GM23338 (cell line): ENCODE results near the gene CIB4. TPM values are rescaled to one million over a fixed set of nuclear protein-coding genes. Genes with fewer than 3 reads are reported as not detected.

Experiments used
- ATAC-seq: fragments of 200-7000 bp; cut with Tn5 transposase; 3 replicates; pipeline ENCODE4 v1.9.1; 2020
- DNase-seq: peaks from one replicate; pipeline ENCODE4 v3.0.0-alpha.2; 2015; ENCODE audit warnings: low spot score
- H2AFZ ChIP-seq: fragments of 200-600 bp; sonication (generic); 2 replicates; pipeline ENCODE4 v1.8.0; 2016; ENCODE audit warnings: antibody characterized with exemption, mild to moderate bottlenecking, moderate library complexity
- H3F3A ChIP-seq: fragments of 200-600 bp; sonication (generic); replicated peaks from 2 replicates; pipeline ENCODE4 v1.8.0; 2017; ENCODE audit warnings: antibody characterized with exemption, mixed run types, low read depth
- H3K27ac ChIP-seq: fragments of 200-600 bp; sonication (generic); 2 replicates; pipeline ENCODE4 v1.6.1; 2016; ENCODE audit warnings: low read depth
- H3K27me3 ChIP-seq: fragments of 200-600 bp; sonication (generic); 2 replicates; pipeline ENCODE4 v1.8.0; 2016; ENCODE audit warnings: mild to moderate bottlenecking, mixed run types, moderate library complexity; ENCODE audit not compliant: insufficient read depth
- H3K36me3 ChIP-seq: fragments of 200-600 bp; sonication (generic); 2 replicates; pipeline ENCODE4 v1.8.0; 2016; ENCODE audit warnings: mild to moderate bottlenecking; ENCODE audit not compliant: insufficient read depth
- H3K4me1 ChIP-seq: fragments of 200-600 bp; sonication (generic); 2 replicates; pipeline ENCODE4 v1.8.0; 2016; ENCODE audit warnings: mild to moderate bottlenecking, moderate library complexity; ENCODE audit not compliant: insufficient read depth
- H3K4me2 ChIP-seq: fragments of 200-600 bp; sonication (generic); 2 replicates; pipeline ENCODE4 v1.7.1; 2017; ENCODE audit warnings: mixed run types
- H3K4me3 ChIP-seq: fragments of 200-600 bp; sonication (generic); 2 replicates; pipeline ENCODE4 v1.6.1; 2016; ENCODE audit warnings: mixed run types
- H3K79me2 ChIP-seq: fragments of 200-600 bp; sonication (generic); replicated peaks from 2 replicates; pipeline ENCODE4 v1.8.0; 2017; ENCODE audit warnings: mild to moderate bottlenecking; ENCODE audit not compliant: insufficient read depth
- H3K9me2 ChIP-seq: fragments of 200-600 bp; sonication (generic); 2 replicates; pipeline ENCODE4 v1.8.0; 2017; ENCODE audit not compliant: insufficient read depth
- H4K20me1 ChIP-seq: fragments of 200-600 bp; sonication (generic); replicated peaks from 2 replicates; pipeline ENCODE4 v1.8.0; 2017; ENCODE audit warnings: mild to moderate bottlenecking; ENCODE audit not compliant: insufficient read depth
- H3K27ac Mint-ChIP-seq: 2 replicates; pipeline ENCODE4 v1.8.0; 2020; ENCODE audit warnings: inconsistent platforms, mild to moderate bottlenecking, moderate library complexity, mixed read lengths
- H3K27me3 Mint-ChIP-seq: 3 replicates; pipeline ENCODE4 v1.8.0; 2022; ENCODE audit warnings: low read depth, mild to moderate bottlenecking, moderate library complexity, mixed read lengths, inconsistent platforms; ENCODE audit not compliant: insufficient read depth, poor library complexity
- H3K36me3 Mint-ChIP-seq: 3 replicates; pipeline ENCODE4 v1.8.0; 2021; ENCODE audit warnings: low read depth, mild to moderate bottlenecking, inconsistent platforms, moderate library complexity, mixed read lengths
- H3K4me1 Mint-ChIP-seq: 3 replicates; pipeline ENCODE4 v1.8.0; 2020; ENCODE audit warnings: mild to moderate bottlenecking, inconsistent platforms, mixed read lengths
- H3K4me3 Mint-ChIP-seq: 3 replicates; pipeline ENCODE4 v1.8.0; 2021; ENCODE audit warnings: moderate library complexity, mild to moderate bottlenecking, inconsistent platforms, mixed read lengths
- H3K9me3 Mint-ChIP-seq: 3 replicates; pipeline ENCODE4 v1.8.0; 2020; ENCODE audit warnings: moderate library complexity, mild to moderate bottlenecking, inconsistent platforms, mixed read lengths
- CREB1 ChIP-seq: fragments of 250-450 bp; sonication (Bioruptor Pico); IDR thresholded peaks from 2 replicates; pipeline ENCODE4 v1.5.0; 2020; ENCODE audit warnings: low read depth, mild to moderate bottlenecking, moderate library complexity
- CTCF ChIP-seq, 2 experiments: fragments of 200-600 bp in 1 of 2; sonication (generic) in 1 of 2; conservative IDR thresholded peaks; 2 replicates each; pipeline versions ENCODE4 v1.5.1 to v1.6.1; 2016 to 2017; ENCODE audit warnings: antibody characterized with exemption in 2 of 2, low read depth in 2 of 2, mild to moderate bottlenecking in 2 of 2, moderate library complexity in 1 of 2
- EZH2 ChIP-seq: fragments of 200-600 bp; sonication (generic); IDR thresholded peaks from one replicate; pipeline ENCODE4 v1.8.0; 2017; ENCODE audit warnings: antibody characterized with exemption, mild to moderate bottlenecking, low read depth; ENCODE audit not compliant: unreplicated experiment
- NANOG ChIP-seq: IDR thresholded peaks from 2 replicates; pipeline ENCODE4 v1.6.1; 2016; ENCODE audit warnings: antibody characterized with exemption, borderline replicate concordance
- POLR2AphosphoS5 ChIP-seq: IDR thresholded peaks from 2 replicates; pipeline ENCODE4 v1.6.1; 2016; ENCODE audit warnings: antibody characterized with exemption, low read depth
- REST ChIP-seq: IDR thresholded peaks from one replicate; pipeline ENCODE4 v1.6.1; 2018; ENCODE audit warnings: antibody characterized with exemption; ENCODE audit not compliant: unreplicated experiment
- STAT1 ChIP-seq: IDR thresholded peaks from one replicate; pipeline ENCODE4 v1.6.1; 2016; ENCODE audit warnings: antibody characterized with exemption; ENCODE audit not compliant: unreplicated experiment
- ZNF114 ChIP-seq: fragments of 250-450 bp; sonication (Bioruptor Pico); IDR thresholded peaks from 2 replicates; pipeline ENCODE4 v1.5.0; 2020; ENCODE audit warnings: mild to moderate bottlenecking, moderate library complexity
- ZNF331 ChIP-seq: fragments of 250-450 bp; sonication (Bioruptor Pico); IDR thresholded peaks from 2 replicates; pipeline ENCODE4 v1.5.0; 2020; ENCODE audit warnings: low read depth, mild to moderate bottlenecking, moderate library complexity
- polyA plus RNA-seq: library from polyadenylated mRNA; unstranded; fragments of >200 nt; fragmentation: Nextera tagmentation; extraction: Ambion mirVana; gene quantifications from 2 replicates; pipeline ENCODE4 v1.2.1, GENCODE V29; 2016
- total RNA-seq: library from RNA; depleted of rRNA; stranded (reverse); fragments of >200 nt; shearing (Covaris generic); gene quantifications from 2 replicates; pipeline ENCODE4 v1.2.3, GENCODE V29; 2014
- TF ChIP-seq, protein P1 (sequence below): fragments of 250-450 bp; sonication (Bioruptor Pico); IDR thresholded peaks from 2 replicates; pipeline ENCODE4 v1.5.0; 2020; ENCODE audit warnings: mild to moderate bottlenecking, moderate library complexity

CIB4 gene
- total and polyA plus RNA-seq, 2 experiments from 2014 or later = not detected

GRCh38 chr2:26633351-26633945 is 7.7 kb downstream of the CIB4 start:
- no peak overlapping the region for H3K4me2 ChIP-seq
- no peaks in the 10 kb centered on the region for H3K9me3 Mint-ChIP-seq
- no peaks in the 10 kb centered on the region for H3K9me2 ChIP-seq
- no peaks in the 10 kb centered on the region for H3K4me1 ChIP-seq
- H3K36me3 Mint-ChIP-seq = no peaks in the 10 kb centered on the region
- no peak overlapping the region for H3K4me3 Mint-ChIP-seq
- no peak overlapping the region for H2AFZ ChIP-seq
- H3K27me3 ChIP-seq = no peaks in the 10 kb centered on the region
- H3K27ac ChIP-seq = no peak overlapping the region
- no peak overlapping the region for H3K4me3 ChIP-seq
- no peak overlapping the region for H3K27ac Mint-ChIP-seq
- no peaks in the 10 kb centered on the region for H3K79me2 ChIP-seq
- H3K4me1 Mint-ChIP-seq = peaks cover 4% of the 10 kb centered on the region; the same call in 2 of the 3 replicates
- DNase-seq (no peak), ATAC-seq (no peak)
- no peaks in the 10 kb centered on the region for H4K20me1 ChIP-seq
- no peaks in the 10 kb centered on the region for H3K36me3 ChIP-seq
- H3F3A ChIP-seq = no peaks in the 10 kb centered on the region
- no peak for TF ChIP-seq ZNF114
- TF ChIP-seq NANOG = no peak
- no peak for TF ChIP-seq ZNF331 (CRISPR knock-in tag)
- TF ChIP-seq STAT1 = no peak
- H3K27me3 Mint-ChIP-seq = peaks cover 7% of the 10 kb centered on the region

- Mint-ChIP-seq H3K4me1 (peaks cover 4% of the 10 kb centered on the region; the same call in 2 of the 3 replicates), H3K27ac (no peak overlapping the region), H3K9me3 (no peaks in the 10 kb centered on the region), H3K4me3 (no peak overlapping the region), H3K36me3 (no peaks in the 10 kb centered on the region), H3K27me3 (peaks cover 10% of the 10 kb centered on the region)
- no peaks in the 10 kb centered on the region for H3F3A ChIP-seq
- H2AFZ ChIP-seq = no peak overlapping the region
- no peak overlapping the region for H3K4me3 ChIP-seq
- no peaks in the 10 kb centered on the region for H3K9me2 ChIP-seq
- no peaks in the 10 kb centered on the region for H4K20me1 ChIP-seq
- no peaks in the 10 kb centered on the region for H3K27me3 ChIP-seq
- H3K4me2 ChIP-seq = no peak overlapping the region
- DNase-seq (no peak), ATAC-seq (no peak)
- H3K36me3 ChIP-seq = no peaks in the 10 kb centered on the region
- H3K4me1 ChIP-seq = no peaks in the 10 kb centered on the region
- no peaks in the 10 kb centered on the region for H3K79me2 ChIP-seq
- no peak overlapping the region for H3K27ac ChIP-seq
- no peak for TF ChIP-seq CTCF (conservative IDR thresholded peaks at IDR 0.05; ENCODE audit: low read depth in 2 of 2)
- TF ChIP-seq, protein P1, sequence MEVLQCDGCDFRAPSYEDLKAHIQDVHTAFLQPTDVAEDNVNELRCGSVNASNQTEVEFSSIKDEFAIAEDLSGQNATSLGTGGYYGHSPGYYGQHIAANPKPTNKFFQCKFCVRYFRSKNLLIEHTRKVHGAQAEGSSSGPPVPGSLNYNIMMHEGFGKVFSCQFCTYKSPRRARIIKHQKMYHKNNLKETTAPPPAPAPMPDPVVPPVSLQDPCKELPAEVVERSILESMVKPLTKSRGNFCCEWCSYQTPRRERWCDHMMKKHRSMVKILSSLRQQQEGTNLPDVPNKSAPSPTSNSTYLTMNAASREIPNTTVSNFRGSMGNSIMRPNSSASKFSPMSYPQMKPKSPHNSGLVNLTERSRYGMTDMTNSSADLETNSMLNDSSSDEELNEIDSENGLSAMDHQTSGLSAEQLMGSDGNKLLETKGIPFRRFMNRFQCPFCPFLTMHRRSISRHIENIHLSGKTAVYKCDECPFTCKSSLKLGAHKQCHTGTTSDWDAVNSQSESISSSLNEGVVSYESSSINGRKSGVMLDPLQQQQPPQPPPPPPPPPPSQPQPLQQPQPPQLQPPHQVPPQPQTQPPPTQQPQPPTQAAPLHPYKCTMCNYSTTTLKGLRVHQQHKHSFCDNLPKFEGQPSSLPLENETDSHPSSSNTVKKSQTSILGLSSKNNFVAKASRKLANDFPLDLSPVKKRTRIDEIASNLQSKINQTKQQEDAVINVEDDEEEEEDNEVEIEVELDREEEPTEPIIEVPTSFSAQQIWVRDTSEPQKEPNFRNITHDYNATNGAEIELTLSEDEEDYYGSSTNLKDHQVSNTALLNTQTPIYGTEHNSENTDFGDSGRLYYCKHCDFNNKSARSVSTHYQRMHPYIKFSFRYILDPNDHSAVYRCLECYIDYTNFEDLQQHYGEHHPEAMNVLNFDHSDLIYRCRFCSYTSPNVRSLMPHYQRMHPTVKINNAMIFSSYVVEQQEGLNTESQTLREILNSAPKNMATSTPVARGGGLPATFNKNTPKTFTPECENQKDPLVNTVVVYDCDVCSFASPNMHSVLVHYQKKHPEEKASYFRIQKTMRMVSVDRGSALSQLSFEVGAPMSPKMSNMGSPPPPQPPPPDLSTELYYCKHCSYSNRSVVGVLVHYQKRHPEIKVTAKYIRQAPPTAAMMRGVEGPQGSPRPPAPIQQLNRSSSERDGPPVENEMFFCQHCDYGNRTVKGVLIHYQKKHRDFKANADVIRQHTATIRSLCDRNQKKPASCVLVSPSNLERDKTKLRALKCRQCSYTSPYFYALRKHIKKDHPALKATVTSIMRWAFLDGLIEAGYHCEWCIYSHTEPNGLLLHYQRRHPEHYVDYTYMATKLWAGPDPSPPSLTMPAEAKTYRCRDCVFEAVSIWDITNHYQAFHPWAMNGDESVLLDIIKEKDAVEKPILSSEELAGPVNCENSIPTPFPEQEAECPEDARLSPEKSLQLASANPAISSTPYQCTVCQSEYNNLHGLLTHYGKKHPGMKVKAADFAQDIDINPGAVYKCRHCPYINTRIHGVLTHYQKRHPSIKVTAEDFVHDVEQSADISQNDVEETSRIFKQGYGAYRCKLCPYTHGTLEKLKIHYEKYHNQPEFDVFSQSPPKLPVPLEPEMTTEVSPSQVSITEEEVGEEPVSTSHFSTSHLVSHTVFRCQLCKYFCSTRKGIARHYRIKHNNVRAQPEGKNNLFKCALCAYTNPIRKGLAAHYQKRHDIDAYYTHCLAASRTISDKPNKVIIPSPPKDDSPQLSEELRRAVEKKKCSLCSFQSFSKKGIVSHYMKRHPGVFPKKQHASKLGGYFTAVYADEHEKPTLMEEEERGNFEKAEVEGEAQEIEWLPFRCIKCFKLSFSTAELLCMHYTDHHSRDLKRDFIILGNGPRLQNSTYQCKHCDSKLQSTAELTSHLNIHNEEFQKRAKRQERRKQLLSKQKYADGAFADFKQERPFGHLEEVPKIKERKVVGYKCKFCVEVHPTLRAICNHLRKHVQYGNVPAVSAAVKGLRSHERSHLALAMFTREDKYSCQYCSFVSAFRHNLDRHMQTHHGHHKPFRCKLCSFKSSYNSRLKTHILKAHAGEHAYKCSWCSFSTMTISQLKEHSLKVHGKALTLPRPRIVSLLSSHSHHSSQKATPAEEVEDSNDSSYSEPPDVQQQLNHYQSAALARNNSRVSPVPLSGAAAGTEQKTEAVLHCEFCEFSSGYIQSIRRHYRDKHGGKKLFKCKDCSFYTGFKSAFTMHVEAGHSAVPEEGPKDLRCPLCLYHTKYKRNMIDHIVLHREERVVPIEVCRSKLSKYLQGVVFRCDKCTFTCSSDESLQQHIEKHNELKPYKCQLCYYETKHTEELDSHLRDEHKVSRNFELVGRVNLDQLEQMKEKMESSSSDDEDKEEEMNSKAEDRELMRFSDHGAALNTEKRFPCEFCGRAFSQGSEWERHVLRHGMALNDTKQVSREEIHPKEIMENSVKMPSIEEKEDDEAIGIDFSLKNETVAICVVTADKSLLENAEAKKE (CRISPR knock-in tag) = no peak
- TF ChIP-seq CREB1 (CRISPR knock-in tag) = no peak
- TF ChIP-seq POLR2AphosphoS5 = no peak
- TF ChIP-seq REST = no peak
- TF ChIP-seq NANOG = no peak
- no peak for TF ChIP-seq EZH2
- no peak for TF ChIP-seq ZNF331 (CRISPR knock-in tag)
Observed at GRCh38 chr2:26632624-26633185, 8.5 kb downstream of the CIB4 start.
